ENCODE measurements around the gene PLPP2.

Gene PLPP2

GRCh38 chr19:291006-291521 lies at the start of gene PLPP2:
Gene PLPP2, minus strand, starts transcription at chr19:291403. Its CDS starts 67 bp downstream, at chr19:291336.
- DNase-seq = no peak

GRCh38 chr19:340620-341385 lies 49.6 kb upstream of the PLPP2 start:
- DNase-seq = no peak

GRCh38 chr19:339262-339887 lies 48.2 kb upstream of the PLPP2 start:
- no peak for DNase-seq

GRCh38 chr19:338421-338820 lies 47.2 kb upstream of the PLPP2 start:
- DNase-seq = no peak

- no peak for DNase-seq
Measured at GRCh38 chr19:336067-336614, 44.9 kb upstream of the PLPP2 start.

- DNase-seq = no peak
Measured at GRCh38 chr19:335486-336066, 44.4 kb upstream of the PLPP2 start.

- DNase-seq = no peak
Measured at GRCh38 chr19:335072-335471, 43.9 kb upstream of the PLPP2 start.

- no peak for DNase-seq
Measured at GRCh38 chr19:334296-335071, 43.3 kb upstream of the PLPP2 start.

- no peak for DNase-seq
Measured at GRCh38 chr19:330503-330902, 39.3 kb upstream of the PLPP2 start.

- no peak for DNase-seq
Measured at GRCh38 chr19:329876-330275, 38.7 kb upstream of the PLPP2 start.

- DNase-seq = no peak
Measured at GRCh38 chr19:328025-328505, 36.9 kb upstream of the PLPP2 start.

GRCh38 chr19:327291-328024 lies 36.3 kb upstream of the PLPP2 start:
- no peak for DNase-seq

GRCh38 chr19:326871-327270 lies 35.7 kb upstream of the PLPP2 start:
- no peak for DNase-seq

GRCh38 chr19:325937-326565 lies 34.8 kb upstream of the PLPP2 start:
- no peak for DNase-seq

GRCh38 chr19:325173-325936 lies 34.2 kb upstream of the PLPP2 start:
- no peak for DNase-seq

- DNase-seq = no peak
Measured at GRCh38 chr19:324716-325115, 33.5 kb upstream of the PLPP2 start.

- no peak for DNase-seq
Measured at GRCh38 chr19:322616-323015, 31.4 kb upstream of the PLPP2 start.

GRCh38 chr19:318509-318774 lies 27.2 kb upstream of the PLPP2 start:
- DNase-seq = no peak

- no peak for DNase-seq
Measured at GRCh38 chr19:317710-318508, 26.7 kb upstream of the PLPP2 start.

GRCh38 chr19:315811-316210 lies 24.6 kb upstream of the PLPP2 start:
- DNase-seq = no peak

Data from CD4-positive, alpha-beta T cell treated with Interferon gamma for 1 hour (primary cell).